Gastroesophageal sphincter (tissue), 3 donors: ENCODE data around the gene CCL15.

ENCODE experiments used
- POLR2A ChIP-seq, 2 donors: fragments of 450-650 bp; IDR thresholded peaks; one replicate each; pipeline ENCODE4 v1.6.1; 2017; ENCODE audit warnings: antibody characterized with exemption in 2 of 2, mild to moderate bottlenecking in 2 of 2, moderate library complexity in 1 of 2
- TF ChIP-seq, protein P1 (sequence below), 4 experiments: fragments of 200-600 bp in 2 of 4; fragments of 450-650 bp in 2 of 4; sonication (generic) in 1 of 4; IDR thresholded peaks; one replicate each; pipeline ENCODE4 v1.5.1; 2017 to 2019; ENCODE audit warnings: antibody characterized with exemption in 4 of 4, mild to moderate bottlenecking in 2 of 4, moderate library complexity in 2 of 4

DNA sequence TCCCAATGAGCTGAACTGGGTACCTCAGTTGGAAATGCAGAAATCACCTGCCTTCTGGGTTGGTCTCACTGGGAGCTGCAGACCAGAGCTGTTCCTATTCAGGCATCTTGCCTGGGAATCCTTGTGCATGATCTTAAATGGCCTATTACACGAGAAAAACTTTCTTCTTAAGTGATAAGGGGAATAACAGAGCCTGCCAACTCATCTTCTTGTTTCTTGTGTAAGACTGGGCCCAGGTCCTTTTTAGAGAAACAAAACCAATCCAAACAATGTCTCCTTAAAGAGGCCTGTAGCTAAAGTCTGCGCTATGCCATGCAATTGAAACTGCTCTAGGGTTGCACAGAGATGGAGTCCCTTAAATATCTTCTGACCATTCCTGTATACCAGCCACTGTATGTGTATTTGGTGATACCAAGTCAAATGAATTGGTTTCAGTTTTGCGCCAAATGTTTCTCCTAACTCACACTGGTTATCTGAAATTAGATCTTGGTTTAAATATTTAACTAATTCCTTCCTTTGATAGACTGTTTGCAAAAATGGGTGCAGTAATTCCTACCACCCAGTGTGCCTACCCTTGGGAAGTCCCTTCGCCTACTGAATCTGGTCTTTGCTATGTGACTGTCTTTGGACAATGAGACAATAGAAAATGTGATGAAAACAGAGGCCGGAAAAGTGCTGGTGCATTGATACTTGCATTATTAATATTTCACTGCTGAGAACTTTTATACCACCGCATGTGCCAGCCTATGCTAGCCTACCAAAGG is 22.9 kb upstream of the CCL15 start:
- TF ChIP-seq, protein P1, sequence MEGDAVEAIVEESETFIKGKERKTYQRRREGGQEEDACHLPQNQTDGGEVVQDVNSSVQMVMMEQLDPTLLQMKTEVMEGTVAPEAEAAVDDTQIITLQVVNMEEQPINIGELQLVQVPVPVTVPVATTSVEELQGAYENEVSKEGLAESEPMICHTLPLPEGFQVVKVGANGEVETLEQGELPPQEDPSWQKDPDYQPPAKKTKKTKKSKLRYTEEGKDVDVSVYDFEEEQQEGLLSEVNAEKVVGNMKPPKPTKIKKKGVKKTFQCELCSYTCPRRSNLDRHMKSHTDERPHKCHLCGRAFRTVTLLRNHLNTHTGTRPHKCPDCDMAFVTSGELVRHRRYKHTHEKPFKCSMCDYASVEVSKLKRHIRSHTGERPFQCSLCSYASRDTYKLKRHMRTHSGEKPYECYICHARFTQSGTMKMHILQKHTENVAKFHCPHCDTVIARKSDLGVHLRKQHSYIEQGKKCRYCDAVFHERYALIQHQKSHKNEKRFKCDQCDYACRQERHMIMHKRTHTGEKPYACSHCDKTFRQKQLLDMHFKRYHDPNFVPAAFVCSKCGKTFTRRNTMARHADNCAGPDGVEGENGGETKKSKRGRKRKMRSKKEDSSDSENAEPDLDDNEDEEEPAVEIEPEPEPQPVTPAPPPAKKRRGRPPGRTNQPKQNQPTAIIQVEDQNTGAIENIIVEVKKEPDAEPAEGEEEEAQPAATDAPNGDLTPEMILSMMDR (IDR thresholded peaks at IDR 0.05) = no peak
- no peak for TF ChIP-seq POLR2A (IDR thresholded peaks at IDR 0.05)
